ENCODE measurements around the gene RPP25L. TPM values are rescaled to one million over a fixed set of nuclear protein-coding genes. Genes with fewer than 3 reads are reported as not detected.
A peak's percentile ranks its signal among the peaks of the same experiment; 100 is the strongest.

Gene RPP25L
- total RNA-seq, 5 donors from 2014 or later (not counting 1 experiment from before 2014, with no cell fraction given), result 9.3 to 28.6 (median 22.5) TPM

GRCh38 chr9:34588671-34589635 is 22.9 kb downstream of the RPP25L start:
- Mint-ChIP-seq H3K27me3 (peaks cover 69 to 88% of the 10 kb centered on the region in 2 donors), H3K4me1 (peaks cover 23 to 35% (median 31%) of the 10 kb centered on the region in 3 donors), H3K27ac (peak overlapping the region in 1 of 2 donors; percentile 62), H3K4me3 (peak overlapping the region; percentile 53 to 70 (median 66)), H3K9me3 (no peaks in the 10 kb centered on the region), H3K36me3 (no peaks in the 10 kb centered on the region)
- H3K27me3 ChIP-seq (replicated peaks in 1 of 2; ENCODE audit: control insufficient read depth in 2 of 2, extremely low read depth in 1 of 2, insufficient read depth in 2 of 2, low read length in 1 of 2), result peaks cover 24 to 85% of the 10 kb centered on the region in 2 experiments
- DNase-seq (no peak), ATAC-seq (replicated peaks in 1 of 4) (no peak)
- H3K4me3 ChIP-seq (ENCODE audit: control insufficient read depth in 1 of 2, extremely low read depth in 1 of 2, low read length in 1 of 2), result no peak overlapping the region
- H3K9me3 ChIP-seq, result no peaks in the 10 kb centered on the region
- POLR2A ChIA-PET, result no interaction called here
- no peak overlapping the region for H3K27ac ChIP-seq (ENCODE audit: low read length)
- peaks cover 0 to 32% of the 10 kb centered on the region in 2 experiments for H3K4me1 ChIP-seq (ENCODE audit: control insufficient read depth in 1 of 2, extremely low read depth in 1 of 2, insufficient read depth in 2 of 2, low read length in 2 of 2)
- 3% methylated on average over 58 of the region's 86 CpGs for WGBS (ENCODE audit: insufficient coverage)
- no peaks in the 10 kb centered on the region for H3K36me3 ChIP-seq (ENCODE audit: control insufficient read depth in 2 of 2, extremely low read depth in 1 of 2, insufficient read depth in 1 of 2, low read length in 1 of 2)
- CTCF ChIA-PET, result interaction anchor here (0.7 to 1.4 kb wide), 2 partner anchors 13 to 15 kb away, joined by 3 read pairs; no protein-coding TSS in a partner anchor

GRCh38 chr9:34587271-34587670 is 24.6 kb downstream of the RPP25L start:
- H3K9me3 Mint-ChIP-seq, result no peaks in the 10 kb centered on the region

GRCh38 chr9:34585946-34586669 is 25.8 kb downstream of the RPP25L start:
- Mint-ChIP-seq H3K4me3 (no peak overlapping the region), H3K27me3 (peaks cover 74 to 83% of the 10 kb centered on the region in 2 donors), H3K9me3 (no peaks in the 10 kb centered on the region), H3K4me1 (peaks cover 18 to 23% (median 20%) of the 10 kb centered on the region in 3 donors), H3K36me3 (no peaks in the 10 kb centered on the region), H3K27ac (no peak overlapping the region)
- 0% methylated on average over 5 of the region's 11 CpGs for WGBS (ENCODE audit: insufficient coverage)
- no peak for DNase-seq
- Histone ChIP-seq H3K36me3 (ENCODE audit: control insufficient read depth in 2 of 2, extremely low read depth in 1 of 2, insufficient read depth in 1 of 2, low read length in 1 of 2) (no peaks in the 10 kb centered on the region), H3K4me1 (ENCODE audit: control insufficient read depth in 1 of 2, extremely low read depth in 1 of 2, insufficient read depth in 2 of 2, low read length in 2 of 2) (peaks cover 0 to 23% of the 10 kb centered on the region in 2 experiments), H3K9me3 (no peaks in the 10 kb centered on the region), H3K4me3 (ENCODE audit: control insufficient read depth in 1 of 2, extremely low read depth in 1 of 2, low read length in 1 of 2) (no peak overlapping the region), H3K27ac (ENCODE audit: low read length) (no peak overlapping the region), H3K27me3 (replicated peaks in 1 of 2; ENCODE audit: control insufficient read depth in 2 of 2, extremely low read depth in 1 of 2, insufficient read depth in 2 of 2, low read length in 1 of 2) (peaks cover 26 to 68% of the 10 kb centered on the region in 2 experiments)
- ChIA-PET POLR2A (interaction anchor here in 1 of 2 donors (0.5 kb wide), 1 partner anchor 1184 kb away, joined by 3 read pairs; no protein-coding TSS in a partner anchor), CTCF (no interaction called here)
- ATAC-seq (replicated peaks in 1 of 4), result no peak

More at GRCh38 chr9:34587271-34587670, 24.6 kb downstream of the RPP25L start:
- peaks cover 23 to 28% (median 25%) of the 10 kb centered on the region in 3 donors for H3K4me1 Mint-ChIP-seq
- ChIA-PET POLR2A (no interaction called here), CTCF (interaction anchor here in 1 of 2 donors (0.5 kb wide), 1 partner anchor 154 kb away, joined by 8 read pairs; no protein-coding TSS in a partner anchor)
- no peak overlapping the region for H3K27ac Mint-ChIP-seq
- H3K4me3 Mint-ChIP-seq, result no peak overlapping the region
- ATAC-seq (replicated peaks in 1 of 4), result no peak
- DNase-seq, result no peak
- H3K4me1 ChIP-seq (ENCODE audit: control insufficient read depth in 1 of 2, extremely low read depth in 1 of 2, insufficient read depth in 2 of 2, low read length in 2 of 2), result peaks cover 0 to 32% of the 10 kb centered on the region in 2 experiments
- H3K4me3 ChIP-seq (ENCODE audit: control insufficient read depth in 1 of 2, extremely low read depth in 1 of 2, low read length in 1 of 2), result no peak overlapping the region
- H3K36me3 Mint-ChIP-seq, result no peaks in the 10 kb centered on the region
- H3K27ac ChIP-seq (ENCODE audit: low read length), result no peak overlapping the region
- H3K27me3 Mint-ChIP-seq, result peaks cover 71 to 87% of the 10 kb centered on the region in 2 donors
- WGBS (ENCODE audit: insufficient coverage), result 26% methylated on average over 2 of the region's 2 CpGs
- peaks cover 26 to 78% of the 10 kb centered on the region in 2 experiments for H3K27me3 ChIP-seq (replicated peaks in 1 of 2; ENCODE audit: control insufficient read depth in 2 of 2, extremely low read depth in 1 of 2, insufficient read depth in 2 of 2, low read length in 1 of 2)
- H3K9me3 ChIP-seq, result no peaks in the 10 kb centered on the region
- no peaks in the 10 kb centered on the region for H3K36me3 ChIP-seq (ENCODE audit: control insufficient read depth in 2 of 2, extremely low read depth in 1 of 2, insufficient read depth in 1 of 2, low read length in 1 of 2)

GRCh38 chr9:34584970-34585369 is 26.9 kb downstream of the RPP25L start:
- Mint-ChIP-seq H3K4me1 (peaks cover 11 to 12% (median 12%) of the 10 kb centered on the region in 3 donors), H3K36me3 (no peaks in the 10 kb centered on the region), H3K27ac (no peak overlapping the region), H3K4me3 (no peak overlapping the region), H3K9me3 (no peaks in the 10 kb centered on the region), H3K27me3 (peaks cover 78 to 83% of the 10 kb centered on the region in 2 donors)
- peaks cover 26 to 68% of the 10 kb centered on the region in 2 experiments for H3K27me3 ChIP-seq (replicated peaks in 1 of 2; ENCODE audit: control insufficient read depth in 2 of 2, extremely low read depth in 1 of 2, insufficient read depth in 2 of 2, low read length in 1 of 2)
- DNase-seq, result no peak
- WGBS (ENCODE audit: insufficient coverage), result 56% methylated on average over 5 of the region's 5 CpGs
- H3K27ac ChIP-seq (ENCODE audit: low read length), result no peak overlapping the region
- no peaks in the 10 kb centered on the region for H3K36me3 ChIP-seq (ENCODE audit: control insufficient read depth in 2 of 2, extremely low read depth in 1 of 2, insufficient read depth in 1 of 2, low read length in 1 of 2)
- ATAC-seq (replicated peaks in 1 of 4), result no peak
- no peak overlapping the region for H3K4me3 ChIP-seq (ENCODE audit: control insufficient read depth in 1 of 2, extremely low read depth in 1 of 2, low read length in 1 of 2)
- no peaks in the 10 kb centered on the region for H3K9me3 ChIP-seq
- CTCF ChIA-PET, result interaction anchor here in 1 of 2 donors (0.7 kb wide), 1 partner anchor 17 kb away, joined by 3 read pairs; no protein-coding TSS in a partner anchor
- peaks cover 0 to 11% of the 10 kb centered on the region in 2 experiments for H3K4me1 ChIP-seq (ENCODE audit: control insufficient read depth in 1 of 2, extremely low read depth in 1 of 2, insufficient read depth in 2 of 2, low read length in 2 of 2)
- POLR2A ChIA-PET, result no interaction called here

GRCh38 chr9:34582787-34583186 is 29.1 kb downstream of the RPP25L start:
- Mint-ChIP-seq H3K27me3 (peaks cover 77 to 82% of the 10 kb centered on the region in 2 donors), H3K4me1 (peaks cover 8 to 10% (median 9%) of the 10 kb centered on the region in 3 donors), H3K9me3 (no peaks in the 10 kb centered on the region), H3K27ac (no peak overlapping the region), H3K36me3 (no peaks in the 10 kb centered on the region), H3K4me3 (no peak overlapping the region)
- H3K27me3 ChIP-seq (replicated peaks in 1 of 2; ENCODE audit: control insufficient read depth in 2 of 2, extremely low read depth in 1 of 2, insufficient read depth in 2 of 2, low read length in 1 of 2), result peaks cover 20 to 71% of the 10 kb centered on the region in 2 experiments
- no peak for ATAC-seq (replicated peaks in 1 of 4)
- no peak for DNase-seq
- peaks cover 0 to 9% of the 10 kb centered on the region in 2 experiments for H3K4me1 ChIP-seq (ENCODE audit: control insufficient read depth in 1 of 2, extremely low read depth in 1 of 2, insufficient read depth in 2 of 2, low read length in 2 of 2)
- no CpG with 5 or more reads among the region's 5 CpGs for WGBS (ENCODE audit: insufficient coverage)
- no peak overlapping the region for H3K4me3 ChIP-seq (ENCODE audit: control insufficient read depth in 1 of 2, extremely low read depth in 1 of 2, low read length in 1 of 2)
- ChIA-PET POLR2A (interaction anchor here in 1 of 2 donors (0.6 kb wide), 1 partner anchor 75 kb away, joined by 6 read pairs; no protein-coding TSS in a partner anchor), CTCF (interaction anchor here (0.6 to 0.7 kb wide), 5 partner anchors 8 to 1449 kb away, joined by 3 to 7 read pairs (median 5); no protein-coding TSS in a partner anchor)
- no peaks in the 10 kb centered on the region for H3K36me3 ChIP-seq (ENCODE audit: control insufficient read depth in 2 of 2, extremely low read depth in 1 of 2, insufficient read depth in 1 of 2, low read length in 1 of 2)
- H3K9me3 ChIP-seq, result no peaks in the 10 kb centered on the region
- H3K27ac ChIP-seq (ENCODE audit: low read length), result no peak overlapping the region

GRCh38 chr9:34581318-34581717 is 30.6 kb downstream of the RPP25L start:
- Mint-ChIP-seq H3K27me3 (peaks cover 71 to 81% of the 10 kb centered on the region in 2 donors), H3K4me3 (no peak overlapping the region), H3K4me1 (peaks cover 13 to 16% (median 15%) of the 10 kb centered on the region in 3 donors), H3K36me3 (no peaks in the 10 kb centered on the region), H3K9me3 (no peaks in the 10 kb centered on the region), H3K27ac (no peak overlapping the region)
- CTCF ChIA-PET, result no interaction called here
- no peaks in the 10 kb centered on the region for H3K9me3 ChIP-seq
- POLR2A ChIA-PET, result no interaction called here
- WGBS (ENCODE audit: insufficient coverage), result no CpG with 5 or more reads among the region's 3 CpGs
- peaks cover 11 to 77% of the 10 kb centered on the region in 2 experiments for H3K27me3 ChIP-seq (replicated peaks in 1 of 2; ENCODE audit: control insufficient read depth in 2 of 2, extremely low read depth in 1 of 2, insufficient read depth in 2 of 2, low read length in 1 of 2)
- DNase-seq, result no peak
- no peak overlapping the region for H3K4me3 ChIP-seq (ENCODE audit: control insufficient read depth in 1 of 2, extremely low read depth in 1 of 2, low read length in 1 of 2)
- no peak for ATAC-seq (replicated peaks in 1 of 4)
- H3K36me3 ChIP-seq (ENCODE audit: control insufficient read depth in 2 of 2, extremely low read depth in 1 of 2, insufficient read depth in 1 of 2, low read length in 1 of 2), result no peaks in the 10 kb centered on the region
- H3K27ac ChIP-seq (ENCODE audit: low read length), result no peak overlapping the region
- H3K4me1 ChIP-seq (ENCODE audit: control insufficient read depth in 1 of 2, extremely low read depth in 1 of 2, insufficient read depth in 2 of 2, low read length in 2 of 2), result peaks cover 0 to 13% of the 10 kb centered on the region in 2 experiments

Data from T-cell (primary cell).